Panc1 (cell line): Measurements from ENCODE around the gene IRS1. TPM values are rescaled to one million over a fixed set of nuclear protein-coding genes. Genes with fewer than 3 reads are reported as not detected.

Experiments
- ATAC-seq: fragments of 200-7000 bp; cut with Tn5 transposase; 2 replicates; pipeline ENCODE4 v1.9.1; 2020; ENCODE audit warnings: mild to moderate bottlenecking, moderate library complexity
- BruUV-seq: library from RNA; stranded (reverse); fragments of 400-500 nt; replicated peaks from 2 replicates; lab custom pipeline; 2021; lab: Mats Ljungman, UMichigan
- CTCF ChIA-PET: fragments of 300-600 bp; sonication (Branson Sonifier 250); formaldehyde crosslinking; loops from one replicate; lab custom pipeline; 2022; ENCODE audit warnings: antibody characterized with exemption; lab: Charles Lee
- POLR2A ChIA-PET: fragments of 300-600 bp; sonication (Branson Sonifier 250); formaldehyde crosslinking; loops from one replicate; lab custom pipeline; 2022; ENCODE audit warnings: antibody characterized with exemption; lab: Charles Lee
- DNase-seq: peaks from one replicate; pipeline ENCODE4 v3.0.0-alpha.2; 2010; ENCODE audit warnings: low read depth, low spot score
- H3K27ac ChIP-seq: 2 replicates; pipeline ENCODE4 v1.5.1; 2011; ENCODE audit warnings: mild to moderate bottlenecking, low read length, inconsistent platforms
- H3K27me3 ChIP-seq: fragments of 200-500 bp; sonication (Bioruptor generic); 2 replicates; pipeline ENCODE4 v1.6.0; 2014; ENCODE audit warnings: low read length, inconsistent platforms; ENCODE audit not compliant: control insufficient read depth, insufficient read depth
- H3K36me3 ChIP-seq: fragments of 200-500 bp; sonication (Bioruptor generic); 2 replicates; pipeline ENCODE4 v1.5.1; 2014; ENCODE audit warnings: inconsistent platforms, mild to moderate bottlenecking, low read length, moderate library complexity; ENCODE audit not compliant: control insufficient read depth, insufficient read depth
- H3K4me1 ChIP-seq: 2 replicates; pipeline ENCODE4 v1.5.1; 2011; ENCODE audit warnings: inconsistent platforms, mild to moderate bottlenecking, low read length, moderate library complexity; ENCODE audit not compliant: control insufficient read depth, insufficient read depth
- H3K4me3 ChIP-seq, 2 experiments: 2 replicates each; pipeline ENCODE4 v1.5.1; 2011 to 2012; ENCODE audit warnings: low read depth in 2 of 2, low read length in 2 of 2, mild to moderate bottlenecking in 2 of 2, inconsistent platforms in 1 of 2, moderate library complexity in 1 of 2
- H3K9me3 ChIP-seq: fragments of 200-500 bp; sonication (Bioruptor generic); 2 replicates; pipeline ENCODE4 v1.5.1; 2014; ENCODE audit warnings: low read depth, mild to moderate bottlenecking, inconsistent platforms, low read length, moderate library complexity; ENCODE audit not compliant: control insufficient read depth, insufficient read depth
- CTCF ChIP-seq: fragments of 450-650 bp; IDR thresholded peaks from 2 replicates; pipeline ENCODE4 v1.5.1; 2017; ENCODE audit warnings: mild to moderate bottlenecking
- POLR2AphosphoS5 ChIP-seq: IDR thresholded peaks from 2 replicates; pipeline ENCODE4 v1.6.1; 2012; ENCODE audit warnings: mild to moderate bottlenecking, low read depth, low read length, moderate library complexity
- REST ChIP-seq, 2 experiments: IDR thresholded peaks; 2 replicates each; pipeline ENCODE4 v1.6.1; 2011 to 2012; ENCODE audit warnings: low read depth in 2 of 2, control low read depth in 1 of 2, low read length in 1 of 2, mild to moderate bottlenecking in 1 of 2, moderate library complexity in 1 of 2; ENCODE audit not compliant: insufficient read depth in 1 of 2
- SIN3A ChIP-seq: IDR thresholded peaks from 2 replicates; pipeline ENCODE4 v1.6.1; 2012; ENCODE audit warnings: low read depth, mild to moderate bottlenecking, low read length, moderate library complexity, borderline replicate concordance; ENCODE audit not compliant: insufficient read depth
- TCF7L2 ChIP-seq: IDR thresholded peaks from 2 replicates; pipeline ENCODE4 v1.6.1; 2011; ENCODE audit warnings: mild to moderate bottlenecking, low read depth, low read length, inconsistent platforms
- in situ Hi-C: cut with HindIII; loops from 2 replicates; pipeline ENCODE4 v1.10.0; 2016; ENCODE audit warnings: low sequenced_read_pairs, low pct_unique_long_range_greater_than_20kb
- intact Hi-C: fragments of 100-400 bp; cut with micrococcal nuclease; formaldehyde crosslinking; loops from one replicate; pipeline ENCODE4 v1.10.0; 2022; ENCODE audit not compliant: unreplicated experiment
- total RNA-seq: library from RNA; stranded (reverse); gene quantifications from one replicate; pipeline ENCODE4 v1.2.1, GENCODE V29; 2021; ENCODE audit not compliant: unreplicated experiment

Gene IRS1
- total RNA-seq, 1 experiment from 2014 or later, result 27.3 TPM

DNA sequence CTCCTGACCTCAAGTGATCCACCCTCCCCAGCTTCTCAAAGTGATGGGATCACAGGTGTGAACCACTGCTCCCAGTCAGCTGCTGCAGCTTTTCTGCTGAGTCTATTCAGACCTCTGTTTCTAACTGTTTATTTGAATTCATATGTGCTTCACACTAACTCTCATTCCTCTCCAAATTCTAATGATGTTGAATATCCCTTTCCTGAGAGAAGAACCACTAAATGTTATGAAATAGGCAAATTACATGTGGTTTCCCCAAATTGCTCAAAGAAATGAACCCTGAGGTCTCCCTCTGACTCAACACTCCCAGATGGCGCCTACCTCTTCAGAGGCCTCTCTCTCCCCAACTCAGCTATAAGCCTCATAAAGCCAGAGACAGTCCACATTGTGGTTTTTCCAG lies 98.6 kb downstream of the IRS1 start:
- Histone ChIP-seq H3K4me3 (no peak overlapping the region), H3K27me3 (no peaks in the 10 kb centered on the region), H3K4me1 (no peaks in the 10 kb centered on the region), H3K9me3 (no peaks in the 10 kb centered on the region), H3K27ac (no peak overlapping the region), H3K36me3 (no peaks in the 10 kb centered on the region)
- ATAC-seq (no peak), DNase-seq (no peak)
- intact Hi-C loops (no loop called here), in situ Hi-C loops (no loop called here)
- no TSS peak for BruUV-seq
- TF ChIP-seq REST (IDR thresholded peaks at IDR 0.05; ENCODE audit: insufficient read depth in 1 of 2, low read depth in 2 of 2, low read length in 1 of 2) (no peak), SIN3A (no peak), TCF7L2 (no peak), POLR2AphosphoS5 (no peak), CTCF (no peak)
- ChIA-PET POLR2A (no interaction called here), CTCF (no interaction called here)

DNA sequence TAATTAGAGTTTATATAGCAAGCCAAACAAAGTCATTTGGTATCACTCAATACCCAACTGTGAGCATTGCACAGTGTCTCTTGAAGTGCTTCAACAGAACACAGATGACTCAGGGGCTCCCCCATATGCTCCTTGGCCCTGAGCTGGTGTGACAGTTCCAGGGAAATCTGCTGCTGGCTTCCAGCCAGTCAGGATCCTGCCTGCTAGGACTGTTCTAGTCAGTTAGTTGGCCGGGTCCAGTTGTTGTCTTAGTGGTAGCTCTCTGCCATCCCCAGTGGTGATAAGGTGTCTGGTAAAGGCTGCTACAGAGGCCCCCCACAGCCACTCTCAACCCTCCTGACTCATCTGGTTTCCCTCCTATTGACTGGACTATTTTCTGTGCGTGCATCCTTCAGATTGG lies 100.3 kb downstream of the IRS1 start:
- Histone ChIP-seq H3K9me3 (no peaks in the 10 kb centered on the region), H3K36me3 (no peaks in the 10 kb centered on the region), H3K4me1 (no peaks in the 10 kb centered on the region), H3K27ac (no peak overlapping the region), H3K27me3 (no peaks in the 10 kb centered on the region), H3K4me3 (no peak overlapping the region)
- TF ChIP-seq REST (IDR thresholded peaks at IDR 0.05; ENCODE audit: insufficient read depth in 1 of 2, low read depth in 2 of 2, low read length in 1 of 2) (no peak), TCF7L2 (no peak), CTCF (no peak), POLR2AphosphoS5 (no peak), SIN3A (no peak)
- intact Hi-C loops, result no loop called here
- POLR2A ChIA-PET, result no interaction called here
- DNase-seq, result no peak
- in situ Hi-C loops, result no loop called here
- CTCF ChIA-PET, result no interaction called here
- no TSS peak for BruUV-seq
- no peak for ATAC-seq
